ENCODE measurements around the gene ZNF485.

ZNF485 gene

DNA sequence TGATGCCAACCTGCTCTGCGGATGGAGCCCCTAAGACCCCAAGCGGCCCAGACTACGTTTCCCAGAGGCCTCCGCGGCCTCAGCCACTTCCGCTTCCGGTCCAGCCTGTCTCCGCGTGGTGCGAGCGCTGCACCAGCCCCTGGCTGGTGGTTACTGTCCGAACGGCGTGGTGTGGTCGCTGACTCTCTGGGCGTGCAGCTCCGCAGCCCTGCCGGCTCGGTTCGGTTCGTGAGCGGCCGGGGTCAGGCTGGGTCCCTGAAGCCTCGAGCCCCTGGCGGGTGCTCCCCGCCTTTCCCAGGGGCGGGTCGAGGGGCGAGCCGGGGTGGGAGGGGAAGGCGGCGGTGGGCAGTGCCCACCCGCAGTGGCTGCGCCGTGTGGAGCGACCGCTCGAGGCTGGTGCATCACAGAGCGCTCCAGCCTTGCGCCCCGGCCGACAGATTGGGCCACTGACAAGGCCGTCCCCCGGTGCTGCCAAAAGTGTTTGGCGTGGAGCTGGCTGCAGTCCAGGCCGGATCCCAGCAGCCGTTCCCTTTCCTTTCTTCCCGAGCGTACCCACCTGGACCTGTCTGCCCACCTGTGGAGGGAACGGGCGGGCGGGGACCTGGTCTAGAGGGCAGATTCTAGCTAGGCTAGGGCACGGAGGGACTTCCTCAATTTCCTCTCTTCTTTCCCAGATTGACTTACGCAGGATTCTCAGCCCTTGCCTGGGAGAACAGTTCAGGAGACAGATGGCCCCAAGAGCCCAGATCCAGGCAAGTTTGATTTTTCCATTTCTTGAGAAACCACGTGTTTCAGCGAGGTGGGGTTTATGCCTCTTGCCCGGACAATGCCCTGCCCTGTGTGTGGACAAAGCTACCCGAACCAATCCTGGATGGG is at the start of gene ZNF485:
Gene ZNF485 (plus strand): TSS at position 116 of the 876 bp plus-strand sequence. CDS start 613 bp downstream, at position 729.
- TF ChIP-seq GATA2 (IDR thresholded peaks at IDR 0.05; ENCODE audit: low read depth, low read length) (no peak), GATA3 (IDR thresholded peaks at IDR 0.05; ENCODE audit: low read depth, low read length) (no peak)

DNA sequence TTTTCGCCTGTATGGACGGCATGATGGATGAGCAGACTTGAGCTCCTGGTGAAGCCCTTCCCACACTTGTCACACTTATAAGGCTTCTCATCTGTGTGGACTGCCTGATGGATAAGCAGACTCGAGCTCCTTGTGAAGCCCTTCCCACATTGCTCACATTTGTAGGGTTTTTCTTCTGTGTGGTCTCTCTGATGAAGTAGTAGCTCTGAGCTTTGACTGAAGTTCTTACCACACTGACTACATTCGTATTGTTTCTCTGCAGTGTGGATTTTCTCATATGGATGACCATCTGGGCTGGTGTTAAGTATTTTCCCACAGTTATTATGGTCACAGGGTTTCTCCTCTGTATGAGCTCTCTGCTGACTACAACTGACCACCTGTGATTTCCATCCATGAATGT is 49.0 kb upstream of the ZNF485 start:
- TF ChIP-seq GATA2 (IDR thresholded peaks at IDR 0.05; ENCODE audit: low read depth, low read length) (no peak), GATA3 (IDR thresholded peaks at IDR 0.05; ENCODE audit: low read depth, low read length) (no peak)

DNA sequence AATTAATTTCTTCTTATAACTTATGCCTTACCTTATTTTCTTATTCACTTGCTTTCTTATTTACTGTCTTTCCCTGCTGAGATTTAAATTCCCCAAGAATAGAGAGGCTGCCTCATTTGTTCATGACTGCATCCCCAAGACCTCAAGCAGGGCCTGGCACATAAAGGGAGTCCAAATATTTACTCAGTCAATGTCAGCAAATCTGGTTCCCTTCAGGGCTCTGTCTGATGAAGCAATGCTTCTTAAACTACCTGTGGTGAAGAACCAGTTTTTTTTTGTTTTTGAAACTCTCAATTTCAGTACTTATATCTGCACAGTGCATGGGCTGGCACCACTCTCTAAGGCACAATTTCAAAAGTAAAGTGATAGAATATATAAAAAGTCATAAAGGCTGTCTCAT is 36.6 kb upstream of the ZNF485 start:
- no peak for TF ChIP-seq GATA2 (IDR thresholded peaks at IDR 0.05; ENCODE audit: low read depth, low read length)
- no peak for TF ChIP-seq GATA3 (IDR thresholded peaks at IDR 0.05; ENCODE audit: low read depth, low read length)

DNA sequence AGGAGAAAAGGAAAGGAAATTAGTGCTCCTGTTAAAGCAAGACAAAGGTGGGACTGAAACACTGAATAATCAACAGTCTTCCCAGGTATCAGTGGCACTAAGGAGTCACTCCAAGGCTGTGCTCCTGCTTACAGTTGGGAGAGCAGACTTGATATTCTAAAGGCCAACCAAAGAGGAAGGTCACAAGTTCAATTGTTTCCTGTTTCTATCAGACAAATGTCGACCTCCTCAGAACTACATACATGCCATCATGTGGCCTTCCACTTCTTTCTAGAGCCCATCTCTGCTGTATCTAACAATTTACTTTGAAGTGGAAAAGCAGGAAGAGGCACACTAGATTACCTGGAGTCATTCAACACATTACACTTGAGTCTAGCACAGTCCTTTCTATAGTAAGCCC is 35.3 kb upstream of the ZNF485 start:
- TF ChIP-seq GATA3 (IDR thresholded peaks at IDR 0.05; ENCODE audit: low read depth, low read length), result no peak
- no peak for TF ChIP-seq GATA2 (IDR thresholded peaks at IDR 0.05; ENCODE audit: low read depth, low read length)

DNA sequence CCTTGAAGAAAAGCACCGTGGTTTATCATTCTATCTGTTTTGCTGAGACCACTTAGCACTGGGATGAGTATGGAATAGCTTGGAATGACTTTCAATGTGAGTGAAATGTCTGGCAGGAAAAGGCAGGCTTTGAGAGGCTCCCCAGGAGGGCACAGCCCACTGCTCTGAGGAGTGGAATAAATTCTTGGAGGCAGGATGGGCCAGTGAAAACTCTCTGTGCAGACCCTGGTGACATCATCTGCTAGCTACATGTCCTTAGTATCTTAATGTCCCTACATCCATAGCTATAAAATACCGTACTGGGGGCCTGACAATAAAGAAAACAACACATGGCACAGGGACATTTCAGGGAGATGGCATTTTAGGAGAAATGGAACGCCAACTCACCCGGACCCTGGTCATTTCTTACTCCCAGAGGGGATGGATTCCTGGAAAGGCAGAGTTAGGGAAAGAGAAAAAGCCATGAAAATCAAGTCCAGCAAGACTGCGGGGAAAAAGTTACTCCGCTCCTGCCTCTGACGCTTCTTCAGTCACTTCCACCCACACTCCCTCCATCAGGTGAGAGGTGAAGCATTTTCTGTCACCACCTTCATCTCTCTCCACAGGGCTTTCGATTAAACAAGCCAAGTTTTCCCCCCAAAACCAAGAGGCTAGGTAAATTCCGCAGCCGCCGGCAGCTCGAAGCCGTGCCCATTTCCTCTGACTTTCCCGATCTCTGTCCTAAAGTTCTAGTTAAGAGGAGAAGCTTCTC is 32.8 kb upstream of the ZNF485 start:
- TF ChIP-seq GATA3 (IDR thresholded peaks at IDR 0.05; ENCODE audit: low read depth, low read length), result no peak
- TF ChIP-seq GATA2 (IDR thresholded peaks at IDR 0.05; ENCODE audit: low read depth, low read length), result no peak

DNA sequence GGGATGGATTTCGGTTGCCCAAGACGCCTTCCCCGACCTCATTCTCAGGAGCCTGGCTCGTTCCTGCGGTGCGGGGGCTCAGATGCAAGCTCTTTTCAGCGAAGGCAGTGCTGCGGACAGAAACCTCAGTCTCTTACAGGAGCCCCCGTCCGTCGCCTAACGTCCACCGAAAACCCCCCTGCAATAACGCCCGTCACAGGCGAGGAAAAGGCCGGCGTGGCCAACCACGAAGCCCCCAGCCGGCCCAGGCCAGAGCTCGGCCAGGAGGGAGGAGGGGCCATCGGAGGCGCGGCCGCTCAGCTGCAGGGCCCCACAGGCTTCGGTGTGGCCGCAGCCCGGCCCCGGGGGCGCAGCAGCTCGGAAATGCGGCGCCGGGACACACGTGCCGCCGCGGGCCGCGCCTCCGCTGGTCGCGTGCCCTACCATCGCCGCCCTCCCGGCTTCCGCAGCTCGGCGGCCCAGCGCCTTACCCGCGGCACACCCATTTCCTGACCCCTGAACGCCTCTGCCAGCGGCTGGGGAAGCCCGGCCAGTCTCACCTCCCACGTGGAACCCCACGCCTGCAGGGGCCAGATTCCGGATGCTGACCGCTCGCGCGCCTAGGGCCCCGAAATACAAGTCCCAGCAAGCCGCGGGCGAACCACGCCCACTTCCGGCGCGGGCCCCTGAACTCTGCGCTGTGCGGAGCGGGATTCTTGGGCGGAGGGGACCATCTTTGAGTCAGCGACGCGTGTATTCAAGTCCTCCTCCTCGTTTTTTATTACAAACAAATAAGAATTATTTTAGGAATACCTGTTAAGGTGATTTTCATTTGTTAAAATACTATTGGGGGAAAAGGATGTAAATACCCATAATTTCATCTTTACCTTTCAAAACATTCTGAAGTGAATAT is 32.0 kb upstream of the ZNF485 start, which contains the start of gene ZNF239:
Gene ZNF239 (minus strand): TSS at position 616 of the 892 bp plus-strand sequence. CDS start 16,537 bp downstream, outside the sequence.
- TF ChIP-seq GATA2 (IDR thresholded peaks at IDR 0.05; ENCODE audit: low read depth, low read length), result no peak
- TF ChIP-seq GATA3 (IDR thresholded peaks at IDR 0.05; ENCODE audit: low read depth, low read length), result no peak

DNA sequence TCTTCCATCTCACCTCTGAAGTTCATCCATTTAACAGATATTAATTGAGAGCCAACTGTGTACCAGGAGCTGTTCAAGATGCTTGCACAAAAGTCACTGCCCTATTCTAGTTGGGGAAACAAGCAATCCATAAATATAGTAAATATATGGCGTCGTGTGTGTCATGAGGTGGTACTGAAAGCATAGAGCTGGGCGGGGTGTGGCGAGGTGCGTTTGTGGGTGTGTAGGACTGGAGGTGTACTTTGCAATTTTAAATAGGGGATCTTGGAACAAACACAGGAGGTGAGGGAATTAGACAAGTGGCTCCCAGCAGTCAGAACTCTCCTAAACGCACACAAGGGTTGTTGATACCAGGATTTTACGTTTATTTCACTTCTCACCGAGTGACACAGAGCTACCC is 31.3 kb upstream of the ZNF485 start:
- no peak for TF ChIP-seq GATA3 (IDR thresholded peaks at IDR 0.05; ENCODE audit: low read depth, low read length)
- TF ChIP-seq GATA2 (IDR thresholded peaks at IDR 0.05; ENCODE audit: low read depth, low read length), result no peak

DNA sequence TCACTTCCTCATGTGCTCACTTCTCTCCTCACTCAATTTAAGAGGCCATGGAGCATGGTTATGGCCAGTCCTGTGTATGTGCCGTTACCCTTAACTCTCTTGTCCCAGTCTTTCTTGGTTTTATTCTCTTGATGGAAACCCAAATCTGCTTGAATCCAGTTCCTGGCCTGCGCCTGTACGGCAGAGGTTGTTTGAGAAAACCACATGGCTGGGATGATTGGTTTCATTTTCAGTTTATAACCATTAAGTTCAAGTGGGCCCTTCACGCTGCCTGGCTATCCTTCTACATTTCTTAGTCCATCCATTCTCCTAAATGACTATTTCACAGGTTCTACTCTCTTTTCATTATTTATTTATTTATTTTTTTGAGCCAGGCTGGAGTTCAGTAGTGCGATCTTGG is 30.2 kb upstream of the ZNF485 start:
- no peak for TF ChIP-seq GATA3 (IDR thresholded peaks at IDR 0.05; ENCODE audit: low read depth, low read length)
- no peak for TF ChIP-seq GATA2 (IDR thresholded peaks at IDR 0.05; ENCODE audit: low read depth, low read length)

DNA sequence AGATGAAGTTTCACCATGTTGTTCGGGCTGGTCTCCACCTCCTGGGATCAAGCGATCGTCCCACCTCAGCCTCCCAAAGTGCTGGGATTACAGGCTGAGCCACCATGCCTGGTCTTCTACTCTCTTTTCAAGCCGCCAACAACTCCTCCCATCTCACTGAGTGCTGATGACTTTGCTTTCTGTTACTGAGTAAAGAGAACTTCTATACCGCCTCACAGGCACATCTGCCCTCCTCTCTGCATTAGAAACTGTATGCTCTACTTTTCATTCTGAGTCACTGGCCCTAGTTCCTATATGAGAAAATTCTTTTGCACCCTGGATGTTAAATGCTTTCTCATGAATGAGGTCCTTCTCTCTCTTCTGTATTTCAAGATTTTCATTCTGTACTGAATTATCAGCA is 29.7 kb upstream of the ZNF485 start:
- TF ChIP-seq GATA3 (IDR thresholded peaks at IDR 0.05; ENCODE audit: low read depth, low read length) (no peak), GATA2 (IDR thresholded peaks at IDR 0.05; ENCODE audit: low read depth, low read length) (no peak)

DNA sequence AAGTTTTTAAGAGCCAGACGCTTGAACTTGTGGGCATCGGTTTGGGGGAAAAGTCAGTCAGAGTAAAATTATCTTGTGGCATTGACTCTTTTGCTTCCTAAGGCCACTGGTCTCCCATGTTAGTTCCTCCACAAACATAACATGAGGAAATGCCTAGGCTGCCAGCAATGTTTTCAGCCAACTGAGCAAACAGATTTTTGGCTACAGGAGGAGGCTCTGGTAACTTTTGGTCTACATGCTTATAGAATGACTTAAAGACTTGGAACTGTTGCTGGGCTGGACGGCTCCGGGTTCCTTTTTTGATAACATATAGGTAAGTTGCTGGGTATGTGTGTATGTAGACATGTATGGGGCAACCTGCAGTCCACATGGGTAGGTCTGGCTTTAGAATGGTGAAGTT is 22.2 kb upstream of the ZNF485 start:
- TF ChIP-seq GATA3 (IDR thresholded peaks at IDR 0.05; ENCODE audit: low read depth, low read length), result no peak
- TF ChIP-seq GATA2 (IDR thresholded peaks at IDR 0.05; ENCODE audit: low read depth, low read length), result no peak

DNA sequence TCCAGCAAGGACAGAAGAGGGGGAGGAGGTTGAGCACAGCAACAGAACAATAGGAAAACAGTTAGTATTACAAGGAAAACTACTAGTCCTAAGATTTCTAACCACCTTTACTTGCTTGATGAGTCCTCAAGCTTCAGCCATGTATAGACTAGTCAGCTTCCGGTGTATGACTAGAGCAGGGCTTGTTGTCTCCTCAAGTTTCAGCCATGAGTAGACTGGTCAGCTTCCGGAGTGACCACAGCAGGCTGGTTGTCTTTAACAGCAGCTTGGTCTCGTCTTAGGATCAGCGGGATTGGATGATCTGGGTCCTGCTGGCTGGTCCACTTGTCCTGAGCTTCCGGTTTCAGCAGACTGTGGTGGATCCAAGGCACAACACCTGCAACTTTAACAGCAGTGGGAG is 21.2 kb upstream of the ZNF485 start:
- TF ChIP-seq GATA2 (IDR thresholded peaks at IDR 0.05; ENCODE audit: low read depth, low read length) (no peak), GATA3 (IDR thresholded peaks at IDR 0.05; ENCODE audit: low read depth, low read length) (no peak)

DNA sequence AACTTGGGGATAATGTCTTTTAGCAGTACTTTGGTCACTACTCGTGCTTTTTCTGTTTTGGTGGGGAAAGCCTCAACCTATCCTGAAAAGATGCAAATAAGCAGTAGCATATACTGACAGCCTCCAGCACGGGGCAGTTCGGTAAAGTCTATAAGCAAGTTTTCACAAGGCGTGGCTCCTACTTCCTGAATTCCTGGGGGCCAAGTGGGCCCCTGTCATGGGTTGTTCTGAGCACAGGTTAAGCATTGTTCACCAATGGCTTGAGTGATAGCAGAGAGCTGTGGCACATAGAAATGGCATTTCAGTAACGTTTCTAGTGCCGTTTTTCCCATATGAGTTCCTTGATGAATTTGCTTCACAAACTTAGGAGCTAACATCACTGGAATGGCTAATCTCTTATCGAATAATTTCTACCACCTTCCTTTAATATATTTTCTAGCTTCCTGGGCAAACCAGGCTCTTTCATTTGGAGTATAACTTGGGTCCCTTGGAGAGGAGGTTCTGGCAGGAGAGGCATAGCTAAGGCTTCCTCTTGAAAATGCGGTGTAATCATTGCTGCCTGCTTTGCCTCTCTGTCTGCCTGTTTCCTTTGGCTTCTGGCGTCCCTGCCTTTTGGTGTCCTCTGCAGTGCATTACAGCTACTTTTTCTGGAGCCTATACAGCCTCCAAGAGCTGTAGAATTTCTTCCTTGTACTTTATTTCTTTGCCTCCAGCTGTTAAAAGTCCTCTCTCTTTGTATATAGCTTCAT is 20.1 kb upstream of the ZNF485 start:
- TF ChIP-seq GATA3 (IDR thresholded peaks at IDR 0.05; ENCODE audit: low read depth, low read length) (no peak), GATA2 (IDR thresholded peaks at IDR 0.05; ENCODE audit: low read depth, low read length) (no peak)

DNA sequence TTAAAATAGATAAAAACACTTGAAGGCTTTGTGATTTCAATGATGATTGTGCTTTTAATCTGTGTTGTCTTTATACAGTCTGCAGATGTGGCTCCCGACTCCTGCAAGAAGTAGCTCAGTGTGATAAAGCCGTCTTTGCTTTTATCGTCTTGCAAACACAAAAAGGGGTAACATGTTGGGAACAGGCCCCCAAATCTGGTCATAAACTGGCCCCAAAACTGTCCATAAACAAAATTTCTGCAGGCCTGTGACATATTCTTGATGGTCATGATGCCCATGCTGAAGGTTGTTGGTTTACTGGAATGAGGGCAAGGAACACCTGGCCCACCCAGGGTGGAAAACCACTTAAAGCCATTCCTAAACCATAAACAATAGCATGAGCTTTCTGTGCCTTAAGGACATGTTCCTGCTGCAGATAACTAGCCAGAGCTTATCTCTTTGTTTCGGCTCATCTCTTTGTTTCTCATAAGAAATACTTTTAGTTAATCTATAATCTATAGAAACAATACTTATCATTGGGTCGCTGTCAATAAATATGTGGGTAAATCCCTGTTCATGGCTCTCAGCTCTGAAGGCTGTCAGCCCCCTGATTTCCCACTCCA is 14.8 kb upstream of the ZNF485 start:
- TF ChIP-seq GATA3 (IDR thresholded peaks at IDR 0.05; ENCODE audit: low read depth, low read length) (no peak), GATA2 (IDR thresholded peaks at IDR 0.05; ENCODE audit: low read depth, low read length) (no peak)
